ENCODE results near the gene PDZD2. TPM values are rescaled to one million over a fixed set of nuclear protein-coding genes. Genes with fewer than 3 reads are reported as not detected.

The PDZD2 gene
- total and polyA plus RNA-seq, 2 experiments from 2014 or later: 8.3 to 16.9 TPM

GRCh38 chr5:31860726-31861433 is 221.9 kb downstream of the PDZD2 start:
- H3K27ac ChIP-seq (ENCODE audit: low read depth): no peak overlapping the region
- no peaks in the 10 kb centered on the region for H4K20me1 ChIP-seq (replicated peaks; ENCODE audit: insufficient read depth)
- 0 out of 2 replicates have a peak, but pooled peaks cover 5% of the 10 kb centered on the region for H3F3A ChIP-seq (replicated peaks; ENCODE audit: low read depth)
- Mint-ChIP-seq H3K4me3 (no peak overlapping the region), H3K27me3 (ENCODE audit: insufficient read depth, low read depth, poor library complexity) (peaks cover 17% of the 10 kb centered on the region), H3K4me1 (peaks cover 24% of the 10 kb centered on the region), H3K27ac (no peak overlapping the region), H3K9me3 (peaks cover 17% of the 10 kb centered on the region), H3K36me3 (ENCODE audit: low read depth) (peaks cover 30% of the 10 kb centered on the region)
- no peaks in the 10 kb centered on the region for H3K9me2 ChIP-seq (ENCODE audit: insufficient read depth)
- H3K4me2 ChIP-seq: no peak overlapping the region
- H3K27me3 ChIP-seq (ENCODE audit: insufficient read depth): no peaks in the 10 kb centered on the region
- H3K4me1 ChIP-seq (ENCODE audit: insufficient read depth): peaks cover 17% of the 10 kb centered on the region
- no peak overlapping the region for H3K4me3 ChIP-seq
- no peak for DNase-seq (ENCODE audit: low spot score)
- no peaks in the 10 kb centered on the region; the same call in 1 of the 2 replicates for H3K36me3 ChIP-seq (ENCODE audit: insufficient read depth)
- H2AFZ ChIP-seq: no peak overlapping the region
- no peak for ATAC-seq
- peaks cover 31% of the 10 kb centered on the region for H3K79me2 ChIP-seq (replicated peaks; ENCODE audit: insufficient read depth)
- TF ChIP-seq POLR2AphosphoS5 (IDR thresholded peaks at IDR 0.05; ENCODE audit: low read depth) (no peak), REST (IDR thresholded peaks at IDR 0.05; ENCODE audit: unreplicated experiment) (no peak), EZH2phosphoT487 (IDR thresholded peaks at IDR 0.05; ENCODE audit: unreplicated experiment) (no peak), CREB1 (CRISPR knock-in tag; IDR thresholded peaks at IDR 0.05; ENCODE audit: low read depth) (no peak), ZNF462 (CRISPR knock-in tag; IDR thresholded peaks at IDR 0.05) (no peak), STAT1 (IDR thresholded peaks at IDR 0.05; ENCODE audit: unreplicated experiment) (no peak), CTCF (conservative IDR thresholded peaks at IDR 0.05; ENCODE audit: low read depth in 2 of 2) (no peak), NANOG (IDR thresholded peaks at IDR 0.05; ENCODE audit: borderline replicate concordance) (no peak), ZNF114 (CRISPR knock-in tag; IDR thresholded peaks at IDR 0.05) (no peak), ETS1 (IDR thresholded peaks at IDR 0.05) (no peak), JUNB (IDR thresholded peaks at IDR 0.05; ENCODE audit: unreplicated experiment) (no peak), EZH2 (IDR thresholded peaks at IDR 0.05; ENCODE audit: low read depth, unreplicated experiment) (no peak), ZNF331 (CRISPR knock-in tag; IDR thresholded peaks at IDR 0.05; ENCODE audit: low read depth) (no peak)

Data from GM23338 (cell line).